K562 (cell line): ENCODE measurements around the gene SYCP3. TPM values are rescaled to one million over a fixed set of nuclear protein-coding genes. Genes with fewer than 3 reads are reported as not detected.

Experiments
- ATAC-seq: fragments of 200-7000 bp; cut with Tn5 transposase; 3 replicates; pipeline ENCODE4 v1.9.1; 2020; ENCODE audit warnings: moderate library complexity
- BruUV-seq: library from RNA; stranded (reverse); fragments of 400-500 nt; replicated peaks from 2 replicates; lab custom pipeline; 2021; lab: Mats Ljungman, UMichigan
- CTCF ChIA-PET: fragments of 300-600 bp; formaldehyde crosslinking; extraction: SDS; loops from one replicate; lab custom pipeline; 2021; ENCODE audit warnings: low intra/inter-chr PET ratio; lab: Yijun Ruan, JAX
- POLR2A ChIA-PET: fragments of 300-600, 350-650 bp; sonication (Branson Sonifier 250); formaldehyde crosslinking; extraction: SDS; loops from one replicate; lab custom pipeline; 2021; ENCODE audit warnings: antibody characterized with exemption, inconsistent platforms; lab: Yijun Ruan, JAX
- DNase-seq, 4 experiments: peaks; one replicate each; pipeline versions ENCODE4 v3.0.0 to v3.0.0-alpha.2; 2011 to 2018; ENCODE audit warnings: low spot score in 3 of 4, mixed read lengths in 3 of 4; ENCODE audit errors: extremely low read depth in 1 of 4
- FAIRE-seq: peaks from 2 replicates; lab custom pipeline; 2011; peaks lifted over from hg19 to GRCh38; lab: Jason Lieb, UNC
- H2AFZ ChIP-seq: 2 replicates; pipeline ENCODE4 v1.6.0; 2011; ENCODE audit warnings: low read depth, low read length, control low read depth, inconsistent platforms
- H3K27ac ChIP-seq: fragments of 200-600 bp; 3 replicates; pipeline ENCODE4 v1.8.0; 2011; ENCODE audit warnings: low read depth, mild to moderate bottlenecking, control low read depth, inconsistent platforms, low read length, moderate library complexity, mixed read lengths; ENCODE audit errors: extremely low read depth
- H3K27me3 ChIP-seq, 2 experiments: fragments of 300-600 bp in 1 of 2; 2 replicates in 1 of 2; 3 replicates in 1 of 2; pipeline versions ENCODE4 v1.6.0 to v1.8.0; 2011; ENCODE audit warnings: inconsistent platforms in 2 of 2, low read length in 2 of 2, mild to moderate bottlenecking in 1 of 2, mixed read lengths in 1 of 2, moderate library complexity in 1 of 2; ENCODE audit not compliant: control insufficient read depth in 2 of 2, insufficient read depth in 2 of 2
- H3K36me3 ChIP-seq: fragments of 300-600 bp; 3 replicates; pipeline ENCODE4 v1.8.0; 2011; ENCODE audit warnings: mild to moderate bottlenecking, low read length, inconsistent platforms; ENCODE audit not compliant: control insufficient read depth, insufficient read depth
- H3K4me1 ChIP-seq, 2 experiments: fragments of 200-600 bp in 1 of 2; replicated peaks in 1 of 2; 2 replicates in 1 of 2; 3 replicates in 1 of 2; pipeline versions ENCODE4 v1.5.1 to v1.8.0; 2011; ENCODE audit warnings: inconsistent platforms in 2 of 2, low read length in 2 of 2, mild to moderate bottlenecking in 1 of 2, mixed read lengths in 1 of 2, moderate library complexity in 1 of 2; ENCODE audit not compliant: control insufficient read depth in 2 of 2, insufficient read depth in 2 of 2
- H3K4me2 ChIP-seq: 2 replicates; pipeline ENCODE4 v1.6.1; 2011; ENCODE audit warnings: low read length, control low read depth, inconsistent platforms, mixed read lengths; ENCODE audit not compliant: insufficient read depth
- H3K4me3 ChIP-seq: fragments of 200-600 bp; sonication (generic), shearing (Covaris generic); 2 replicates; pipeline ENCODE4 v1.5.1; 2016; ENCODE audit warnings: control low read depth, inconsistent platforms
- H3K79me2 ChIP-seq: fragments of 200-600 bp; 3 replicates; pipeline ENCODE4 v1.8.0; 2011; ENCODE audit warnings: low read length, inconsistent platforms; ENCODE audit not compliant: control insufficient read depth, insufficient read depth
- H3K9ac ChIP-seq, 2 experiments: 2 replicates each; pipeline versions ENCODE4 v1.6.0 to v1.6.1; 2011; ENCODE audit warnings: low read depth in 2 of 2, low read length in 2 of 2, control low read depth in 1 of 2, inconsistent platforms in 1 of 2, mild to moderate bottlenecking in 1 of 2, mixed read lengths in 1 of 2; ENCODE audit not compliant: insufficient read depth in 1 of 2
- H3K9me1 ChIP-seq: one replicate; pipeline ENCODE4 v1.6.0; 2011; ENCODE audit warnings: inconsistent platforms, mild to moderate bottlenecking, low read length, moderate library complexity; ENCODE audit not compliant: control insufficient read depth, insufficient read depth
- H3K9me3 ChIP-seq: replicated peaks from 2 replicates; pipeline ENCODE4 v1.5.1; 2011; ENCODE audit warnings: low read depth, low read length, inconsistent platforms; ENCODE audit not compliant: control insufficient read depth, insufficient read depth
- H4K20me1 ChIP-seq: replicated peaks from 2 replicates; pipeline ENCODE4 v1.6.1; 2011; ENCODE audit warnings: low read length, inconsistent platforms, mixed read lengths; ENCODE audit not compliant: control insufficient read depth, insufficient read depth
- CLOCK ChIP-seq: fragments of 250-450 bp; sonication (Bioruptor Pico); IDR thresholded peaks from 2 replicates; pipeline ENCODE4 v1.4.0; 2020; ENCODE audit warnings: mild to moderate bottlenecking, moderate library complexity, borderline replicate concordance
- CSDE1 ChIP-seq, 2 experiments: fragments of 450-650 bp; IDR thresholded peaks; 2 replicates each; pipeline ENCODE4 v1.6.1; 2016; ENCODE audit warnings: mild to moderate bottlenecking in 1 of 2
- DACH1 ChIP-seq: fragments of 450-650 bp; IDR thresholded peaks from 2 replicates; pipeline ENCODE4 v1.6.1; 2018; ENCODE audit not compliant: partially characterized antibody
- ELF1 ChIP-seq: fragments of 200-800 bp; sonication (Bioruptor generic); IDR thresholded peaks from 2 replicates; pipeline ENCODE4 v1.6.1; 2016; ENCODE audit warnings: missing genetic modification characterization, missing compliant biosample characterization
- JUND ChIP-seq, 2 experiments: IDR thresholded peaks; 2 replicates in 1 of 2; 3 replicates in 1 of 2; pipeline ENCODE4 v1.6.1; 2011; ENCODE audit warnings: borderline replicate concordance in 2 of 2, low read depth in 2 of 2, low read length in 2 of 2, improper control_type of control experiment in 1 of 2, missing biosample characterization in 1 of 2, missing genetic modification characterization in 1 of 2, missing genetic modification reagents in 1 of 2
- MECOM ChIP-seq: fragments of 250-450 bp; sonication (Bioruptor Pico); IDR thresholded peaks from 2 replicates; pipeline ENCODE4 v1.8.0; 2022; ENCODE audit warnings: inconsistent platforms
- PBX2 ChIP-seq, 2 experiments: IDR thresholded peaks in 1 of 2; conservative IDR thresholded peaks in 1 of 2; 2 replicates each; pipeline ENCODE4 v1.6.1; 2016; ENCODE audit warnings: low read depth in 2 of 2, mild to moderate bottlenecking in 1 of 2, missing compliant biosample characterization in 1 of 2, missing genetic modification characterization in 1 of 2, moderate library complexity in 1 of 2
- SMARCB1 ChIP-seq: IDR thresholded peaks from 2 replicates; pipeline ENCODE4 v1.6.1; 2011; ENCODE audit warnings: improper control_type of control experiment, low read depth; ENCODE audit not compliant: insufficient read length
- ZBTB33 ChIP-seq: sonication (generic); formaldehyde crosslinking; IDR thresholded peaks from 2 replicates; pipeline ENCODE4 v1.8.1; 2023; ENCODE audit warnings: mild to moderate bottlenecking, missing genetic modification reagents
- ZBTB49 ChIP-seq: sonication (generic); formaldehyde crosslinking; IDR thresholded peaks from 2 replicates; pipeline ENCODE4 v1.8.0; 2022; ENCODE audit warnings: missing genetic modification reagents, mild to moderate bottlenecking, borderline replicate concordance
- ZNF174 ChIP-seq: fragments of 250-450 bp; sonication (Bioruptor Pico); IDR thresholded peaks from 2 replicates; pipeline ENCODE4 v1.4.0; 2020; ENCODE audit warnings: mild to moderate bottlenecking
- ZNF41 ChIP-seq: fragments of 250-450 bp; sonication (Bioruptor Pico); conservative IDR thresholded peaks from 2 replicates; pipeline ENCODE4 v1.4.0; 2020; ENCODE audit warnings: mild to moderate bottlenecking
- WGBS: fragments of 100-300 bp; shearing (Covaris generic); methylation state at CpG from one replicate; pipeline ENCODE4 v1.1.6; 2016; ENCODE audit warnings: low coverage, mixed read lengths; ENCODE audit not compliant: insufficient coverage; ENCODE audit errors: missing lambda C conversion rate; 5-methylcytosine and 5-hydroxymethylcytosine counted together
- in situ Hi-C: fragments of 300-500 bp; cut with MboI; formaldehyde crosslinking; loops from 4 replicates; pipeline ENCODE4 v1.15.0; 2018; ENCODE audit warnings: inconsistent platforms, mixed read lengths
- intact Hi-C: fragments of 100-400 bp; cut with micrococcal nuclease; formaldehyde crosslinking; loops from 2 replicates; pipeline ENCODE4 v1.14.2; 2022
- polyA plus RNA-seq, 8 experiments: library from polyadenylated mRNA; depleted of rRNA in 4 of 8; stranded (reverse) in 5 of 8; unstranded in 3 of 8; fragments of >200 nt; fragmentation: Nextera tagmentation in 2 of 8; fragmentation: Illumina TruSeq in 1 of 8; extraction: Ambion mirVana in 2 of 8; extraction: Trizol in 1 of 8; gene quantifications; 2 replicates each; pipeline versions ENCODE4 v1.2.1 to v1.2.3, GENCODE V29; 2011 to 2014; ENCODE audit warnings: inconsistent platforms in 1 of 8, missing spikeins in 1 of 8
- total RNA-seq, 7 experiments: library from RNA; depleted of rRNA in 6 of 7; stranded (reverse); fragments of >200 nt in 6 of 7; fragmentation: Illumina TruSeq in 2 of 7; extraction: Trizol in 2 of 7; gene quantifications; 2 replicates each; pipeline versions ENCODE4 v1.2.1 to v1.2.3, GENCODE V29; 2011 to 2021; ENCODE audit warnings: low replicate concordance in 1 of 7

Gene SYCP3
- total and polyA plus RNA-seq, 9 of the 15 experiments (the other 6 are each of a cell fraction or from before 2014, with no cell fraction given) = 0.11 to 0.25 (median 0.22) TPM; not detected in 4

- ATAC-seq (no peak), FAIRE-seq (no peak), DNase-seq (no peak)
- in situ Hi-C loops = no loop called here
- H2AFZ ChIP-seq = no peak overlapping the region
- no peaks in the 10 kb centered on the region for H3K4me1 ChIP-seq
- BruUV-seq = no TSS peak
- intact Hi-C loops = no loop called here
- ChIA-PET CTCF (no interaction called here), POLR2A (interaction anchor here (0.9 to 1.2 kb wide), 3 partner anchors 9 to 42 kb away, joined by 3 read pairs; no protein-coding TSS in a partner anchor)
- H3K27ac ChIP-seq = no peak overlapping the region
- H3K9me1 ChIP-seq = no peaks in the 10 kb centered on the region
- no peaks in the 10 kb centered on the region for H3K27me3 ChIP-seq
- peaks cover 24% of the 10 kb centered on the region; the same call in 1 of the 3 replicates for H3K36me3 ChIP-seq
- H3K4me3 ChIP-seq = no peak overlapping the region
- H3K9ac ChIP-seq = no peak overlapping the region
- 32% methylated on average over 2 of the region's 2 CpGs for WGBS
- H3K9me3 ChIP-seq = no peaks in the 10 kb centered on the region
- H4K20me1 ChIP-seq = no peaks in the 10 kb centered on the region
- H3K79me2 ChIP-seq = no peaks in the 10 kb centered on the region
- H3K4me2 ChIP-seq = no peak overlapping the region
- TF ChIP-seq PBX2 (CRISPR knock-in tag; IDR thresholded peaks at IDR 0.05; ENCODE audit: low read depth) (no peak), PBX2 (tag; conservative IDR thresholded peaks at IDR 0.05; ENCODE audit: low read depth) (no peak), SMARCB1 (no peak), ZNF174 (no peak), ELF1 (tag) (no peak), ZNF41 (CRISPR knock-in tag) (no peak), MECOM (CRISPR knock-in tag) (no peak), JUND (IDR thresholded peaks at IDR 0.05; ENCODE audit: borderline replicate concordance, low read depth, low read length) (no peak), JUND (tag; IDR thresholded peaks at IDR 0.05; ENCODE audit: borderline replicate concordance, low read depth, low read length) (no peak), CLOCK (CRISPR knock-in tag) (no peak), CSDE1 (IDR thresholded peaks at IDR 0.05) (no peak), DACH1 (no peak), ZBTB33 (CRISPR knock-in tag) (no peak), ZBTB49 (CRISPR knock-in tag) (no peak)
Measured at GRCh38 chr12:101783838-101784237, 44.6 kb upstream of the SYCP3 start.
